ENCODE measurements around the gene MYO3B. TPM values are rescaled to one million over a fixed set of nuclear protein-coding genes. Genes with fewer than 3 reads are reported as not detected.

MYO3B gene
- total and polyA plus RNA-seq, 2 donors (not counting 3 experiments of a cell fraction or from before 2014, with no cell fraction given): 0.03 TPM; not detected in 1

DNA sequence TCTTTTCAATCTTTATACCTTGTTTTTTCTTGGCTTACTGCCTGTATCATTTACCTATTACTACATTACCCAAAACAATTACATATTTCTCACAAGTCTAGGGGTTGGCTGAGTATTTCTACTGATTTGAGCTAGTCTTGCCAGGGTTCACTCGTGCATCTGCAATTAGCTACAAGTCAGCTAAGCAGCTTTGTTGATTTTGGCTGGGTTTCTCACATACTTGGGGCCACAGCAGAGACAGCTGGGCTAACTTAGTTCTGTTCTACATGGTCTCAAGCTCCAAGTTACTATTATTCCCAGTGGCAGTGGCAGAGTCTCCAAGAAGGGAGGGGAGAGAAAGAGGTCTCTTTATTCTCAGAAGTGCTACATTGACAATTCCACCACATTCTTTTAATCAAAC lies 482.5 kb downstream of the MYO3B start:
- H3K27me3 ChIP-seq (ENCODE audit: control insufficient read depth in 2 of 2, insufficient read depth in 2 of 2, low read length in 2 of 2): peaks cover 0 to 2% of the 10 kb centered on the region in 2 experiments
- TF ChIP-seq, protein P1, sequence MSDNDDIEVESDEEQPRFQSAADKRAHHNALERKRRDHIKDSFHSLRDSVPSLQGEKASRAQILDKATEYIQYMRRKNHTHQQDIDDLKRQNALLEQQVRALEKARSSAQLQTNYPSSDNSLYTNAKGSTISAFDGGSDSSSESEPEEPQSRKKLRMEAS (IDR thresholded peaks at IDR 0.05; ENCODE audit: insufficient read depth, insufficient read length): no peak
- TF ChIP-seq GATA2 (IDR thresholded peaks at IDR 0.05; ENCODE audit: insufficient read depth, insufficient read length, low read depth, low read length): no peak
- TF ChIP-seq EZH2 (IDR thresholded peaks at IDR 0.05; ENCODE audit: borderline replicate concordance, low read depth, low read length, severe bottlenecking): no peak
- no peak for TF ChIP-seq MYC (IDR thresholded peaks at IDR 0.05; ENCODE audit: low read depth, low read length)
- no peak for TF ChIP-seq JUN (IDR thresholded peaks at IDR 0.05; ENCODE audit: borderline replicate concordance, insufficient read depth, insufficient read length, low read depth)
- no peak overlapping the region for H3K4me2 ChIP-seq (ENCODE audit: insufficient read depth, low read length)
- no peaks in the 10 kb centered on the region for H4K20me1 ChIP-seq (replicated peaks; ENCODE audit: control insufficient read depth, extremely low read depth, insufficient read depth, low read length)
- H3K4me3 ChIP-seq (replicated peaks in 1 of 3; ENCODE audit: insufficient read depth in 1 of 3, low read depth in 1 of 3, low read length in 3 of 3): no peak overlapping the region
- H3K9me3 ChIP-seq (replicated peaks; ENCODE audit: control insufficient read depth, insufficient read depth, low read length): no peaks in the 10 kb centered on the region
- peak; percentile 5 for DNase-seq (ENCODE audit: low read depth, low spot score)
- BruUV-seq (replicated peaks): no TSS peak
- intact Hi-C loops (cut with micrococcal nuclease) (no loop called here), dilution Hi-C loops (cut with MboI; ENCODE audit: extremely low pct_ligation_motif_present, low sequenced_read_pairs) (no loop called here)
- H2AFZ ChIP-seq (ENCODE audit: low read depth, low read length): no peak overlapping the region
- H3K27ac ChIP-seq (ENCODE audit: insufficient read depth, low read depth, low read length): no peak overlapping the region
- no peak overlapping the region for H3K9ac ChIP-seq (replicated peaks; ENCODE audit: extremely low read depth, insufficient read depth, low read length)
- ChIA-PET CTCF (no interaction called here), POLR2A (no interaction called here)
- H3K9me1 ChIP-seq (replicated peaks; ENCODE audit: control insufficient read depth, extremely low read depth, insufficient read depth, low read length): no peaks in the 10 kb centered on the region
- no peaks in the 10 kb centered on the region for H3K79me2 ChIP-seq (ENCODE audit: control insufficient read depth, insufficient read depth, low read length)
- H3K36me3 ChIP-seq (ENCODE audit: control insufficient read depth in 2 of 2, extremely low read depth in 1 of 2, insufficient read depth in 2 of 2, low read length in 2 of 2): no peaks in the 10 kb centered on the region
- no peaks in the 10 kb centered on the region for H3K4me1 ChIP-seq (ENCODE audit: control insufficient read depth, extremely low read depth, insufficient read depth, low read length)
- FAIRE-seq: no peak

DNA sequence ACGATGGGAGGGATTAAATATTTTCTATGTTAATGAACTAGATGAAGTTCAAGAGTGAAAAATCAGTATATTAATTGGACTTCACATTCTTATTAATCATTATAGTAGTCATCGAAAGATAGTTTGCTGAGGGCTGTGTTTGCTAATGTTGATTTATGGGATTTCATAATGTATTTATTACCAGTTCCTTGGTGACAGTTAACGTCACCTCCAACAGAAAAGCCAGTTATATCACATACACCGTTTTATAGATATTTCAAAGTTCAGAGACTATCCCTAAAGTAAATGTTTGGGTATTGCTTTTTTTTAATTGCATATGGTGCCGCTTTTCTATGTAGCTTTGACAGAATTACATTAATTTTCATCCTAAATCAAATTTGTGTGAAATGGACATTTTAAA lies 487.8 kb downstream of the MYO3B start:
- H2AFZ ChIP-seq (ENCODE audit: low read depth, low read length): no peak overlapping the region
- no peaks in the 10 kb centered on the region for H3K9me3 ChIP-seq (replicated peaks; ENCODE audit: control insufficient read depth, insufficient read depth, low read length)
- ChIA-PET CTCF (no interaction called here), POLR2A (no interaction called here)
- peaks cover 0 to 2% of the 10 kb centered on the region in 2 experiments for H3K27me3 ChIP-seq (ENCODE audit: control insufficient read depth in 2 of 2, insufficient read depth in 2 of 2, low read length in 2 of 2)
- dilution Hi-C loops (cut with MboI; ENCODE audit: extremely low pct_ligation_motif_present, low sequenced_read_pairs) (no loop called here), intact Hi-C loops (cut with micrococcal nuclease) (no loop called here)
- no TSS peak for BruUV-seq (replicated peaks)
- DNase-seq (ENCODE audit: low read depth, low spot score): no peak
- H4K20me1 ChIP-seq (replicated peaks; ENCODE audit: control insufficient read depth, extremely low read depth, insufficient read depth, low read length): no peaks in the 10 kb centered on the region
- FAIRE-seq: no peak
- no peak overlapping the region for H3K9ac ChIP-seq (replicated peaks; ENCODE audit: extremely low read depth, insufficient read depth, low read length)
- H3K79me2 ChIP-seq (ENCODE audit: control insufficient read depth, insufficient read depth, low read length): no peaks in the 10 kb centered on the region
- no peaks in the 10 kb centered on the region for H3K9me1 ChIP-seq (replicated peaks; ENCODE audit: control insufficient read depth, extremely low read depth, insufficient read depth, low read length)
- TF ChIP-seq MYC (IDR thresholded peaks at IDR 0.05; ENCODE audit: low read depth, low read length) (no peak), JUN (IDR thresholded peaks at IDR 0.05; ENCODE audit: borderline replicate concordance, insufficient read depth, insufficient read length, low read depth) (no peak), FOS (IDR thresholded peaks at IDR 0.05; ENCODE audit: borderline replicate concordance, insufficient read depth, low read length) (no peak), EZH2 (IDR thresholded peaks at IDR 0.05; ENCODE audit: borderline replicate concordance, low read depth, low read length, severe bottlenecking) (no peak), POLR2AphosphoS5 (IDR thresholded peaks at IDR 0.05; ENCODE audit: insufficient read depth, low read depth, low read length) (no peak), POLR2A (IDR thresholded peaks at IDR 0.05; ENCODE audit: low read depth, low read length) (no peak), GATA2 (IDR thresholded peaks at IDR 0.05; ENCODE audit: insufficient read depth, insufficient read length, low read depth, low read length) (no peak)
- TF ChIP-seq, protein P1 (IDR thresholded peaks at IDR 0.05; ENCODE audit: insufficient read depth, insufficient read length): no peak
- TF ChIP-seq, protein P2, sequence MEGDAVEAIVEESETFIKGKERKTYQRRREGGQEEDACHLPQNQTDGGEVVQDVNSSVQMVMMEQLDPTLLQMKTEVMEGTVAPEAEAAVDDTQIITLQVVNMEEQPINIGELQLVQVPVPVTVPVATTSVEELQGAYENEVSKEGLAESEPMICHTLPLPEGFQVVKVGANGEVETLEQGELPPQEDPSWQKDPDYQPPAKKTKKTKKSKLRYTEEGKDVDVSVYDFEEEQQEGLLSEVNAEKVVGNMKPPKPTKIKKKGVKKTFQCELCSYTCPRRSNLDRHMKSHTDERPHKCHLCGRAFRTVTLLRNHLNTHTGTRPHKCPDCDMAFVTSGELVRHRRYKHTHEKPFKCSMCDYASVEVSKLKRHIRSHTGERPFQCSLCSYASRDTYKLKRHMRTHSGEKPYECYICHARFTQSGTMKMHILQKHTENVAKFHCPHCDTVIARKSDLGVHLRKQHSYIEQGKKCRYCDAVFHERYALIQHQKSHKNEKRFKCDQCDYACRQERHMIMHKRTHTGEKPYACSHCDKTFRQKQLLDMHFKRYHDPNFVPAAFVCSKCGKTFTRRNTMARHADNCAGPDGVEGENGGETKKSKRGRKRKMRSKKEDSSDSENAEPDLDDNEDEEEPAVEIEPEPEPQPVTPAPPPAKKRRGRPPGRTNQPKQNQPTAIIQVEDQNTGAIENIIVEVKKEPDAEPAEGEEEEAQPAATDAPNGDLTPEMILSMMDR (IDR thresholded peaks at IDR 0.05; ENCODE audit: extremely low read depth in 1 of 2, insufficient read depth in 1 of 2, low read depth in 1 of 2, low read length in 2 of 2): no peak
- H3K4me2 ChIP-seq (ENCODE audit: insufficient read depth, low read length): no peak overlapping the region
- no peaks in the 10 kb centered on the region for H3K4me1 ChIP-seq (ENCODE audit: control insufficient read depth, extremely low read depth, insufficient read depth, low read length)
- no peak overlapping the region for H3K27ac ChIP-seq (ENCODE audit: insufficient read depth, low read depth, low read length)
- H3K36me3 ChIP-seq (ENCODE audit: control insufficient read depth in 2 of 2, extremely low read depth in 1 of 2, insufficient read depth in 2 of 2, low read length in 2 of 2): no peaks in the 10 kb centered on the region
- no peak overlapping the region for H3K4me3 ChIP-seq (replicated peaks in 1 of 3; ENCODE audit: insufficient read depth in 1 of 3, low read depth in 1 of 3, low read length in 3 of 3)
